Panc1 (cell line): ENCODE data around the gene ARRB2.

Experiments
- SIN3A ChIP-seq: IDR thresholded peaks from 2 replicates; pipeline ENCODE4 v1.6.1; 2012; ENCODE audit warnings: low read depth, mild to moderate bottlenecking, low read length, moderate library complexity, borderline replicate concordance; ENCODE audit not compliant: insufficient read depth
- TF ChIP-seq, protein P1 (sequence below): fragments of 450-650 bp; IDR thresholded peaks from 2 replicates; pipeline ENCODE4 v1.5.1; 2017; ENCODE audit warnings: mild to moderate bottlenecking
- TF ChIP-seq, protein P2 (sequence below), 2 experiments: IDR thresholded peaks; 2 replicates each; pipeline ENCODE4 v1.6.1; 2011 to 2012; ENCODE audit warnings: low read depth in 2 of 2, control low read depth in 1 of 2, low read length in 1 of 2, mild to moderate bottlenecking in 1 of 2, moderate library complexity in 1 of 2; ENCODE audit not compliant: insufficient read depth in 1 of 2

DNA sequence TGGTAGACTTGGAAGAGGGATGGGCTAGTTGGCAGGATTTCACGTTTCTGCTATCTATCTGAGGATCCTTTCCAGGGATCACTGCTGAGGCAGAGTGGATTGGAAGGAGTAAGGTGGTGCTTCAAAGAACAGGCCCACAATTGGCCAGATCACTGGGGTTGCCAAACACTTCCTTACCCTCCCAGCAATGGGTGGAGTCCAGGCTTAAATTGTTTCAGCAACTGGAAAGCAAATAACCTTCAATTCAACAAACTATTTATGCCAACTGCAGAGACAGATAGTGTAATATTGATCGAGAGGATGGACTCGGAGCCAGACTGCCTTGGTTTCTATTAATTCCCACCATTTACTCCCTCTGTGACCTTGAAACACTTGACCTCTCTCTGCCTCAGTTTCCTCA lies 2.1 kb downstream of the ARRB2 start:
- no peak for TF ChIP-seq SIN3A
- TF ChIP-seq, protein P1, sequence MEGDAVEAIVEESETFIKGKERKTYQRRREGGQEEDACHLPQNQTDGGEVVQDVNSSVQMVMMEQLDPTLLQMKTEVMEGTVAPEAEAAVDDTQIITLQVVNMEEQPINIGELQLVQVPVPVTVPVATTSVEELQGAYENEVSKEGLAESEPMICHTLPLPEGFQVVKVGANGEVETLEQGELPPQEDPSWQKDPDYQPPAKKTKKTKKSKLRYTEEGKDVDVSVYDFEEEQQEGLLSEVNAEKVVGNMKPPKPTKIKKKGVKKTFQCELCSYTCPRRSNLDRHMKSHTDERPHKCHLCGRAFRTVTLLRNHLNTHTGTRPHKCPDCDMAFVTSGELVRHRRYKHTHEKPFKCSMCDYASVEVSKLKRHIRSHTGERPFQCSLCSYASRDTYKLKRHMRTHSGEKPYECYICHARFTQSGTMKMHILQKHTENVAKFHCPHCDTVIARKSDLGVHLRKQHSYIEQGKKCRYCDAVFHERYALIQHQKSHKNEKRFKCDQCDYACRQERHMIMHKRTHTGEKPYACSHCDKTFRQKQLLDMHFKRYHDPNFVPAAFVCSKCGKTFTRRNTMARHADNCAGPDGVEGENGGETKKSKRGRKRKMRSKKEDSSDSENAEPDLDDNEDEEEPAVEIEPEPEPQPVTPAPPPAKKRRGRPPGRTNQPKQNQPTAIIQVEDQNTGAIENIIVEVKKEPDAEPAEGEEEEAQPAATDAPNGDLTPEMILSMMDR = no peak
- TF ChIP-seq, protein P2, sequence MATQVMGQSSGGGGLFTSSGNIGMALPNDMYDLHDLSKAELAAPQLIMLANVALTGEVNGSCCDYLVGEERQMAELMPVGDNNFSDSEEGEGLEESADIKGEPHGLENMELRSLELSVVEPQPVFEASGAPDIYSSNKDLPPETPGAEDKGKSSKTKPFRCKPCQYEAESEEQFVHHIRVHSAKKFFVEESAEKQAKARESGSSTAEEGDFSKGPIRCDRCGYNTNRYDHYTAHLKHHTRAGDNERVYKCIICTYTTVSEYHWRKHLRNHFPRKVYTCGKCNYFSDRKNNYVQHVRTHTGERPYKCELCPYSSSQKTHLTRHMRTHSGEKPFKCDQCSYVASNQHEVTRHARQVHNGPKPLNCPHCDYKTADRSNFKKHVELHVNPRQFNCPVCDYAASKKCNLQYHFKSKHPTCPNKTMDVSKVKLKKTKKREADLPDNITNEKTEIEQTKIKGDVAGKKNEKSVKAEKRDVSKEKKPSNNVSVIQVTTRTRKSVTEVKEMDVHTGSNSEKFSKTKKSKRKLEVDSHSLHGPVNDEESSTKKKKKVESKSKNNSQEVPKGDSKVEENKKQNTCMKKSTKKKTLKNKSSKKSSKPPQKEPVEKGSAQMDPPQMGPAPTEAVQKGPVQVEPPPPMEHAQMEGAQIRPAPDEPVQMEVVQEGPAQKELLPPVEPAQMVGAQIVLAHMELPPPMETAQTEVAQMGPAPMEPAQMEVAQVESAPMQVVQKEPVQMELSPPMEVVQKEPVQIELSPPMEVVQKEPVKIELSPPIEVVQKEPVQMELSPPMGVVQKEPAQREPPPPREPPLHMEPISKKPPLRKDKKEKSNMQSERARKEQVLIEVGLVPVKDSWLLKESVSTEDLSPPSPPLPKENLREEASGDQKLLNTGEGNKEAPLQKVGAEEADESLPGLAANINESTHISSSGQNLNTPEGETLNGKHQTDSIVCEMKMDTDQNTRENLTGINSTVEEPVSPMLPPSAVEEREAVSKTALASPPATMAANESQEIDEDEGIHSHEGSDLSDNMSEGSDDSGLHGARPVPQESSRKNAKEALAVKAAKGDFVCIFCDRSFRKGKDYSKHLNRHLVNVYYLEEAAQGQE (IDR thresholded peaks at IDR 0.05; ENCODE audit: insufficient read depth in 1 of 2, low read depth in 2 of 2, low read length in 1 of 2) = no peak
